Heart right ventricle (tissue), 16 donors: ENCODE data around the gene PKIB. TPM values are rescaled to one million over a fixed set of nuclear protein-coding genes. Genes with fewer than 3 reads are reported as not detected.

Experiments used
- ATAC-seq, 8 donors: fragments of 200-7000 bp; cut with Tn5 transposase; one replicate each; pipeline ENCODE4 v1.9.1; 2020; ENCODE audit warnings: mild to moderate bottlenecking in 8 of 8, moderate library complexity in 8 of 8, moderate number of reproducible peaks in 1 of 8
- DNase-seq, 2 donors: peaks; one replicate each; pipeline ENCODE4 v3.0.0-alpha.2; 2020
- H3K27ac ChIP-seq, 10 donors: fragments of 200-600 bp; sonication (generic) in 2 of 10; one replicate each; pipeline versions ENCODE4 v1.5.0 to v1.8.0; 2020 to 2022; ENCODE audit warnings: mild to moderate bottlenecking in 3 of 10
- H3K27me3 ChIP-seq, 7 donors: fragments of 200-600 bp; one replicate each; pipeline ENCODE4 v1.8.0; 2021 to 2022; ENCODE audit warnings: mild to moderate bottlenecking in 2 of 7
- H3K36me3 ChIP-seq, 9 donors: fragments of 200-600 bp; sonication (generic) in 1 of 9; one replicate each; pipeline versions ENCODE4 v1.5.0 to v1.8.0; 2020 to 2022; ENCODE audit warnings: mild to moderate bottlenecking in 2 of 9
- H3K4me1 ChIP-seq, 9 donors: fragments of 200-600 bp; sonication (generic) in 1 of 9; one replicate each; pipeline versions ENCODE4 v1.5.0 to v1.8.0; 2020 to 2022; ENCODE audit warnings: mild to moderate bottlenecking in 4 of 9
- H3K4me3 ChIP-seq, 10 donors: fragments of 200-600 bp; sonication (generic) in 2 of 10; one replicate each; pipeline versions ENCODE4 v1.5.0 to v1.8.0; 2020 to 2022; ENCODE audit warnings: mild to moderate bottlenecking in 7 of 10, moderate library complexity in 2 of 10
- H3K9me3 ChIP-seq, 11 donors: fragments of 200-600 bp in 10 of 11; sonication (generic) in 2 of 11; one replicate each; pipeline versions ENCODE4 v1.5.0 to v1.8.0; 2013 to 2022; ENCODE audit warnings: mild to moderate bottlenecking in 2 of 11, control low read depth in 1 of 11, moderate library complexity in 1 of 11
- CTCF ChIP-seq, 9 donors: fragments of 200-600 bp; sonication (generic) in 2 of 9; IDR thresholded peaks; one replicate each; pipeline versions ENCODE4 v1.5.0 to v1.8.0; 2021 to 2022; ENCODE audit warnings: antibody characterized with exemption in 9 of 9, mild to moderate bottlenecking in 5 of 9, moderate library complexity in 1 of 9
- WGBS, 2 donors: extraction: QIAGEN DNeasy Blood & Tissue Kit; methylation state at CpG; one replicate each; pipeline ENCODE4 v1.1.7; 2013; ENCODE audit warnings: inconsistent platforms in 1 of 2; 5-methylcytosine and 5-hydroxymethylcytosine counted together
- intact Hi-C, 10 donors: fragments of 100-400 bp; cut with DNase I; formaldehyde crosslinking; loops; one replicate each; pipeline versions ENCODE4 v1.11.1 to v1.14.2; 2022
- polyA plus RNA-seq, 2 donors: library from polyadenylated mRNA; stranded (reverse); fragments of 200-250 nt; gene quantifications; one replicate each; pipeline ENCODE4 v1.2.3, GENCODE V29; 2013
- total RNA-seq, 10 donors: library from RNA; stranded (reverse); fragmentation: NEBNext Ultra II Directional in 3 of 10; extraction: Animal tissue kit (Norgen Biotek cat#: 25700) in 3 of 10; gene quantifications; one replicate each; pipeline versions ENCODE4 v1.2.1 to v1.2.4, GENCODE V29; 2021 to 2023
- donor health status: Arrhythmogenic right ventricular cardiomyopathy.
- donor health status: ischemic (EF 13 %, LVEDD 7.1; RV severe dilation, severe dysfunction).
- donor health status: healthy with polysubstance abuse.
- donor health status: DM: no; HTN: yes; CAD: no.
- donor health status: DM: no; HTN: no; CAD: no.
- donor health status: ischemic (EF 25% LVEDD 6.9; RV normal size, moderate dysfunction).
- donor health status: ischemic (EF 25% LVEDD 5.7; RV mildly dilated, moderate dysfunction).
- donor health status: healthy.
- donor health status: DM: yes; HTN: yes; CAD: no.
- donor health status: Ischemic cardiomyopathy.
- donor health status: ischemic (EF 35%, LVEDD 5.7; RV mildly dilated, moderate dysfunction).
- donor health status: nonischemic (EF 11% LVEDD 7.7; RV severe dilation, severe dysfunction).
- donor health status: DM: yes; HTN: yes; CAD: no.
- donor health status: PGD.
- donor health status: ischemic (EF 29% LVEDD 5.4; RV normal size, mild dysfunction).
- donor health status: nonischemic (EF 23%, LVEDD 6.1; RV moderate dilation, normal function).

Gene PKIB
- total and polyA plus RNA-seq, 12 donors = 0.26 to 0.96 (median 0.38) TPM; not detected in 4

- no peaks in the 10 kb centered on the region for H3K36me3 ChIP-seq
- TF ChIP-seq CTCF (IDR thresholded peaks at IDR 0.05) = no peak
- H3K9me3 ChIP-seq = no peaks in the 10 kb centered on the region
- peaks cover 0 to 11% (median 0%) of the 10 kb centered on the region in 7 donors for H3K27me3 ChIP-seq
- no peak for ATAC-seq
- H3K27ac ChIP-seq = no peak overlapping the region
- intact Hi-C loops = no loop called here
- no peak for DNase-seq
- H3K4me3 ChIP-seq = no peak overlapping the region
- H3K4me1 ChIP-seq = no peaks in the 10 kb centered on the region
Observed at GRCh38 chr6:122623279-122623678, 13.1 kb downstream of the PKIB start.

GRCh38 chr6:122624853-122625252 lies 14.6 kb downstream of the PKIB start:
- no peak for TF ChIP-seq CTCF (IDR thresholded peaks at IDR 0.05)
- H3K4me3 ChIP-seq = no peak overlapping the region
- ATAC-seq (no peak), DNase-seq (no peak)
- WGBS, 2 donors = 82 to 86% methylated on average over 2 of the region's 2 CpGs
- intact Hi-C loops = loop anchor here in 1 of 10 donors (1.0 kb wide), 1 partner anchor 28 kb away; no protein-coding TSS in a partner anchor
- H3K27me3 ChIP-seq = peaks cover 0 to 7% (median 0%) of the 10 kb centered on the region in 7 donors
- H3K4me1 ChIP-seq = no peaks in the 10 kb centered on the region
- no peak overlapping the region for H3K27ac ChIP-seq
- H3K36me3 ChIP-seq = no peaks in the 10 kb centered on the region
- H3K9me3 ChIP-seq = no peaks in the 10 kb centered on the region

GRCh38 chr6:122628714-122629113 lies 18.5 kb downstream of the PKIB start:
- H3K9me3 ChIP-seq = no peaks in the 10 kb centered on the region
- no peak for TF ChIP-seq CTCF (IDR thresholded peaks at IDR 0.05)
- H3K4me3 ChIP-seq = no peak overlapping the region
- WGBS, 2 donors = 59 to 73% methylated on average over 1 of the region's 1 CpG
- ATAC-seq = no peak
- intact Hi-C loops = no loop called here
- H3K27me3 ChIP-seq = no peaks in the 10 kb centered on the region
- no peak for DNase-seq
- H3K4me1 ChIP-seq = no peaks in the 10 kb centered on the region
- no peaks in the 10 kb centered on the region for H3K36me3 ChIP-seq
- H3K27ac ChIP-seq = no peak overlapping the region

GRCh38 chr6:122631571-122632249 lies 21.5 kb downstream of the PKIB start:
- DNase-seq (no peak), ATAC-seq (no peak)
- H3K27ac ChIP-seq = no peak overlapping the region
- H3K36me3 ChIP-seq = no peaks in the 10 kb centered on the region
- 49 to 59% methylated on average over 3 of the region's 3 CpGs for WGBS, 2 donors
- H3K4me1 ChIP-seq = no peaks in the 10 kb centered on the region
- intact Hi-C loops = no loop called here
- H3K9me3 ChIP-seq = peaks cover 0 to 8% (median 0%) of the 10 kb centered on the region in 11 donors
- no peak overlapping the region for H3K4me3 ChIP-seq
- no peaks in the 10 kb centered on the region for H3K27me3 ChIP-seq
- TF ChIP-seq CTCF (IDR thresholded peaks at IDR 0.05) = no peak
